Measurements from ENCODE around the gene DCUN1D1. TPM values are rescaled to one million over a fixed set of nuclear protein-coding genes. Genes with fewer than 3 reads are reported as not detected.

The DCUN1D1 gene
- total RNA-seq, 1 experiment from 2014 or later: 71.7 TPM

DNA sequence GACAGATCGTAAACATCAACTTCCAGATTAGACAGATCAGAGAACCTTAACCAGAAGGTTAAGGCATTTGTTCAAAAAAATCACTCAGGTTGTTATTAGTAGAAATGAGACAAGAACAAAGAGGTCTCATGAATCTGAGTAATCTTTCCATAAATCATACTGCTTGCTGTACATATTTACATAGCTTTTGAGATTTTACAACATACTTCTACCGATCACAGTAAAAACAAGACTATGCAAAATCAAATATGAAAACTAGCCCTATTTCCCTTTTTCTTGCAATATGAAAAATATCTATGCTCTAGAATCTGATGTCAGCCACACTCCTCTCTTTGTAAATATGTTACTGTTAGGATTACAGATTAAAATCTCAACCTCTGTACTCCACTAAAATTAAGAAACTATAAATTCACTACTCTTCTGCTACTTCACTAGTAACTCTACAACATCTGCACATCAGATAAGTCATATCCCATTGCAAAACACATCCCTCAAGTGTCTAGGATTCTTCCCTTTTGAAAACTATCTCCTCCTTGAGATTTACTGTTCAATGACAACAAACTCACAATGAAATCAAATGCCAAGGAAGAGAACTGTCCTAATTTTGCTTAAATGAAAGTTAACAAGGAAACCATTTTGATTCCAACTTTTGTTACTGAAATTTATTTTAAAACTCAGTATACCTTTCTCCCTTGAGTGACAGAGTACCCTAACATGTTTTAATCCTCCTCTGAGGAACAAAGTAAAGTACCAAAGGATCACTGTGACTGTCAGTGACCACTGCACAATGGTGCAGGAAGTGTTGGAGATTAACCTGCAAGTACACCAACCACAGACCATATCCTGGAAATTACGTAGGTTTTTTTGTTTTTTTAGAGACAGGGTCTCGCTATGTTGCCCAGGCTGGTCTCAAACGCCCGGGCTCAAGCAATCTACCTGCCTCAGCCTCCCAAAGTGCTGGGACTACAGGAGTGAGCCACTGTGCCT, 12.8 kb downstream of the DCUN1D1 start:
- WGBS (ENCODE audit: extremely low coverage, insufficient read length, low lambda C conversion rate): 100% methylated on average over 1 of the region's 6 CpGs
- Mint-ChIP-seq H3K36me3 (ENCODE audit: insufficient read depth in 1 of 3, low read depth in 3 of 3) (peaks cover 0 to 5% (median 5%) of the 10 kb centered on the region in 3 experiments; a peak in 4 of 7 replicates), H3K27me3 (ENCODE audit: low read depth) (no peaks in the 10 kb centered on the region), H3K27ac (peak overlapping the region in 1 of 3 experiments; percentile 7; a peak in 2 of 7 replicates), H3K4me1 (peaks cover 26 to 30% of the 10 kb centered on the region in 2 experiments), H3K9me3 (no peaks in the 10 kb centered on the region), H3K4me3 (no peak overlapping the region)
- Histone ChIP-seq H2BK5ac (ENCODE audit: insufficient read length, low read length) (no peak overlapping the region), H2BK12ac (ENCODE audit: insufficient read length, low read depth, low read length) (no peak overlapping the region), H3K18ac (ENCODE audit: insufficient read length, low read depth, low read length) (no peak overlapping the region), H3K23me2 (ENCODE audit: insufficient read length, low read depth, low read length, poor library complexity, severe bottlenecking) (no peaks in the 10 kb centered on the region), H3K27ac (ENCODE audit: insufficient read length, low read depth, low read length) (no peak overlapping the region), H2AFZ (ENCODE audit: low read length) (no peak overlapping the region), H3K14ac (ENCODE audit: insufficient read depth, low read length) (no peak overlapping the region), H3K9ac (ENCODE audit: extremely low read depth, insufficient read length, low read length) (no peak overlapping the region), H2AK5ac (ENCODE audit: insufficient read length, low read length) (no peak overlapping the region), H3K4me2 (ENCODE audit: insufficient read depth, insufficient read length, low read length) (no peak overlapping the region), H3K79me2 (ENCODE audit: insufficient read depth, low read length) (peaks cover 18% of the 10 kb centered on the region), H2BK20ac (ENCODE audit: low read depth, low read length, poor library complexity, severe bottlenecking) (no peak overlapping the region), H3K79me1 (ENCODE audit: insufficient read depth, low read depth, low read length, poor library complexity, severe bottlenecking) (peaks cover 3% of the 10 kb centered on the region), H3K23ac (ENCODE audit: insufficient read length, low read depth, low read length) (no peak overlapping the region), H3K27me3 (ENCODE audit: insufficient read depth, low read length) (no peaks in the 10 kb centered on the region), H4K91ac (ENCODE audit: insufficient read length, low read depth, low read length) (no peak overlapping the region), H4K20me1 (ENCODE audit: control insufficient read depth, insufficient read depth, insufficient read length) (no peaks in the 10 kb centered on the region), H2BK15ac (ENCODE audit: low read depth, low read length) (no peak overlapping the region), H3K4me1 (ENCODE audit: insufficient read depth, low read length) (no peaks in the 10 kb centered on the region; the same call in 1 of the 2 replicates), H3K4ac (ENCODE audit: low read depth, low read length) (no peak overlapping the region), H2BK120ac (ENCODE audit: low read depth, low read length, poor library complexity, severe bottlenecking) (no peak overlapping the region), H4K5ac (ENCODE audit: insufficient read length, low read depth, low read length) (no peak overlapping the region), H4K8ac (replicated peaks; ENCODE audit: insufficient read length, low read depth, low read length) (no peak overlapping the region), H3K9me3 (ENCODE audit: control insufficient read depth, low read depth, low read length) (no peaks in the 10 kb centered on the region), H3K56ac (ENCODE audit: insufficient read length, low read depth, low read length) (no peak overlapping the region), H3T11ph (ENCODE audit: low read length) (no peak overlapping the region)
- DNase-seq: no peak
- TF ChIP-seq, protein P1, sequence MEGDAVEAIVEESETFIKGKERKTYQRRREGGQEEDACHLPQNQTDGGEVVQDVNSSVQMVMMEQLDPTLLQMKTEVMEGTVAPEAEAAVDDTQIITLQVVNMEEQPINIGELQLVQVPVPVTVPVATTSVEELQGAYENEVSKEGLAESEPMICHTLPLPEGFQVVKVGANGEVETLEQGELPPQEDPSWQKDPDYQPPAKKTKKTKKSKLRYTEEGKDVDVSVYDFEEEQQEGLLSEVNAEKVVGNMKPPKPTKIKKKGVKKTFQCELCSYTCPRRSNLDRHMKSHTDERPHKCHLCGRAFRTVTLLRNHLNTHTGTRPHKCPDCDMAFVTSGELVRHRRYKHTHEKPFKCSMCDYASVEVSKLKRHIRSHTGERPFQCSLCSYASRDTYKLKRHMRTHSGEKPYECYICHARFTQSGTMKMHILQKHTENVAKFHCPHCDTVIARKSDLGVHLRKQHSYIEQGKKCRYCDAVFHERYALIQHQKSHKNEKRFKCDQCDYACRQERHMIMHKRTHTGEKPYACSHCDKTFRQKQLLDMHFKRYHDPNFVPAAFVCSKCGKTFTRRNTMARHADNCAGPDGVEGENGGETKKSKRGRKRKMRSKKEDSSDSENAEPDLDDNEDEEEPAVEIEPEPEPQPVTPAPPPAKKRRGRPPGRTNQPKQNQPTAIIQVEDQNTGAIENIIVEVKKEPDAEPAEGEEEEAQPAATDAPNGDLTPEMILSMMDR (conservative IDR thresholded peaks at IDR 0.05): no peak
